Esophagus muscularis mucosa (tissue), 3 donors: ENCODE data around the gene PTGES.

Experiments
- POLR2A ChIP-seq: fragments of 450-650 bp; IDR thresholded peaks from one replicate; pipeline ENCODE4 v1.6.1; 2017; ENCODE audit warnings: antibody characterized with exemption, moderate library complexity, mild to moderate bottlenecking, low read depth
- TF ChIP-seq, protein P1 (sequence below), 3 experiments: fragments of 200-600 bp in 2 of 3; fragments of 450-650 bp in 1 of 3; sonication (generic) in 2 of 3; IDR thresholded peaks; one replicate each; pipeline ENCODE4 v1.5.1; 2017 to 2019; ENCODE audit warnings: antibody characterized with exemption in 3 of 3, mild to moderate bottlenecking in 2 of 3, moderate library complexity in 1 of 3

DNA sequence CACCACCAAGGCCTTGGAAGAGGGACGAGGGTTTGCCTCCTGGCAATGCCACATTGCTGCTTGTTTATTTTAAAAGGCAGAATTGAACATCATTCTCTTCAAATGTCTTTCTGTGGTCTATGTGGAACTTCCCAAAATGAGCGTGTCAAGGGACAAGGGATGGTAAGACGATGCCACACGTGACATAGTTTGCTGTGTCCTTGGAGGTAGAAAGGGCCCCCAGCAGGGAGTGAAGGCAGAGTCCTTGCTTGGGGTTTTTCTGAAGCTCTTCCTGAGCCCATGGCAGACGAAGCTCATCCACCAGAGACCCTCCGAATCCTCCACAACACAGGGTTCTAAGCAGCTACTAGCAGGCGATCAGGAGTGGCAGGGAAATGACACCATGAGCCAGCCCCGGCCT, 59.1 kb downstream of the PTGES start:
- TF ChIP-seq, protein P1, sequence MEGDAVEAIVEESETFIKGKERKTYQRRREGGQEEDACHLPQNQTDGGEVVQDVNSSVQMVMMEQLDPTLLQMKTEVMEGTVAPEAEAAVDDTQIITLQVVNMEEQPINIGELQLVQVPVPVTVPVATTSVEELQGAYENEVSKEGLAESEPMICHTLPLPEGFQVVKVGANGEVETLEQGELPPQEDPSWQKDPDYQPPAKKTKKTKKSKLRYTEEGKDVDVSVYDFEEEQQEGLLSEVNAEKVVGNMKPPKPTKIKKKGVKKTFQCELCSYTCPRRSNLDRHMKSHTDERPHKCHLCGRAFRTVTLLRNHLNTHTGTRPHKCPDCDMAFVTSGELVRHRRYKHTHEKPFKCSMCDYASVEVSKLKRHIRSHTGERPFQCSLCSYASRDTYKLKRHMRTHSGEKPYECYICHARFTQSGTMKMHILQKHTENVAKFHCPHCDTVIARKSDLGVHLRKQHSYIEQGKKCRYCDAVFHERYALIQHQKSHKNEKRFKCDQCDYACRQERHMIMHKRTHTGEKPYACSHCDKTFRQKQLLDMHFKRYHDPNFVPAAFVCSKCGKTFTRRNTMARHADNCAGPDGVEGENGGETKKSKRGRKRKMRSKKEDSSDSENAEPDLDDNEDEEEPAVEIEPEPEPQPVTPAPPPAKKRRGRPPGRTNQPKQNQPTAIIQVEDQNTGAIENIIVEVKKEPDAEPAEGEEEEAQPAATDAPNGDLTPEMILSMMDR (IDR thresholded peaks at IDR 0.05): no peak
- no peak for TF ChIP-seq POLR2A
